ENCODE data around the gene PLA2G2C.

The PLA2G2C gene

DNA sequence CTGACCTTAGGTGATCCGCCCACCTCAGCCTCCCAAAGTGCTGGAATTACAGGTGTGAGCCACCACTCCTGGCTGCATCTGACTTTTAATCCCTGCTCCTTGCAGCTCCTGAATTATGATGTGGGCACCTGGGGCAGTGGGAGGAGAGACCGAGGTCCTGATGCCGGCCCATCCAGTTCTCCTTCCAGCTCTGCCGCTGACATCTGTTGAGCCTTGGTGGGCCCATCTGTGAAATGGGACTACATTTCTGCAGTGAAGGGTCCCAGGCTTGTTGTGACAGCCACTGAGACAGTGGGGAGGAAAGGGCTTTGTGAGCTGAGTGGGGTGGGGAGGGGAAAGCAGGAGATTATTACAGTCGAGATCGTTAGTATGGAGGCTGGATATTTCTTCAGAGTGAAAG, 35.3 kb downstream of the PLA2G2C start:
- POLR2A ChIA-PET: no interaction called here
- H3K4me3 ChIP-seq (ENCODE audit: low read depth, low read length): no peak overlapping the region
- H3K9me3 ChIP-seq (ENCODE audit: control insufficient read depth, insufficient read depth, low read depth, low read length): no peaks in the 10 kb centered on the region
- H3K36me3 ChIP-seq (ENCODE audit: control insufficient read depth in 2 of 2, insufficient read depth in 1 of 2, low read length in 2 of 2): no peaks in the 10 kb centered on the region
- H3K4me1 ChIP-seq (ENCODE audit: control insufficient read depth, insufficient read depth, low read length): no peaks in the 10 kb centered on the region
- no peak overlapping the region for H3K27ac ChIP-seq (ENCODE audit: extremely low read depth, low read depth, low read length)
- CTCF ChIA-PET: interaction anchor here (0.6 to 6.0 kb wide), 10 partner anchors 16 to 387 kb away, joined by 3 to 53 read pairs (median 4); no protein-coding TSS in a partner anchor
- TF ChIP-seq OSR2 (tag by site-specific recombination; IDR thresholded peaks at IDR 0.05) (no peak), ZNF571 (tag by site-specific recombination; IDR thresholded peaks at IDR 0.05) (no peak), SP2 (tag by site-specific recombination; IDR thresholded peaks at IDR 0.05) (no peak), SCRT2 (tag by site-specific recombination; IDR thresholded peaks at IDR 0.05) (no peak), HOXA7 (CRISPR knock-in tag; IDR thresholded peaks at IDR 0.05; ENCODE audit: borderline replicate concordance) (no peak), GFI1B (tag by site-specific recombination; IDR thresholded peaks at IDR 0.05) (no peak), ZNF626 (tag by site-specific recombination; IDR thresholded peaks at IDR 0.05) (no peak), ZSCAN30 (tag by site-specific recombination; IDR thresholded peaks at IDR 0.05) (no peak), MEIS1 (CRISPR knock-in tag; IDR thresholded peaks at IDR 0.05; ENCODE audit: borderline replicate concordance) (no peak), ZNF433 (tag by site-specific recombination; IDR thresholded peaks at IDR 0.05; ENCODE audit: low read depth) (no peak)
- TF ChIP-seq, protein P1, sequence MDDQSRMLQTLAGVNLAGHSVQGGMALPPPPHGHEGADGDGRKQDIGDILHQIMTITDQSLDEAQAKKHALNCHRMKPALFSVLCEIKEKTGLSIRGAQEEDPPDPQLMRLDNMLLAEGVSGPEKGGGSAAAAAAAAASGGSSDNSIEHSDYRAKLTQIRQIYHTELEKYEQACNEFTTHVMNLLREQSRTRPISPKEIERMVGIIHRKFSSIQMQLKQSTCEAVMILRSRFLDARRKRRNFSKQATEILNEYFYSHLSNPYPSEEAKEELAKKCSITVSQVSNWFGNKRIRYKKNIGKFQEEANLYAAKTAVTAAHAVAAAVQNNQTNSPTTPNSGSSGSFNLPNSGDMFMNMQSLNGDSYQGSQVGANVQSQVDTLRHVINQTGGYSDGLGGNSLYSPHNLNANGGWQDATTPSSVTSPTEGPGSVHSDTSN (CRISPR knock-in tag; IDR thresholded peaks at IDR 0.05): no peak
- TF ChIP-seq, protein P2, sequence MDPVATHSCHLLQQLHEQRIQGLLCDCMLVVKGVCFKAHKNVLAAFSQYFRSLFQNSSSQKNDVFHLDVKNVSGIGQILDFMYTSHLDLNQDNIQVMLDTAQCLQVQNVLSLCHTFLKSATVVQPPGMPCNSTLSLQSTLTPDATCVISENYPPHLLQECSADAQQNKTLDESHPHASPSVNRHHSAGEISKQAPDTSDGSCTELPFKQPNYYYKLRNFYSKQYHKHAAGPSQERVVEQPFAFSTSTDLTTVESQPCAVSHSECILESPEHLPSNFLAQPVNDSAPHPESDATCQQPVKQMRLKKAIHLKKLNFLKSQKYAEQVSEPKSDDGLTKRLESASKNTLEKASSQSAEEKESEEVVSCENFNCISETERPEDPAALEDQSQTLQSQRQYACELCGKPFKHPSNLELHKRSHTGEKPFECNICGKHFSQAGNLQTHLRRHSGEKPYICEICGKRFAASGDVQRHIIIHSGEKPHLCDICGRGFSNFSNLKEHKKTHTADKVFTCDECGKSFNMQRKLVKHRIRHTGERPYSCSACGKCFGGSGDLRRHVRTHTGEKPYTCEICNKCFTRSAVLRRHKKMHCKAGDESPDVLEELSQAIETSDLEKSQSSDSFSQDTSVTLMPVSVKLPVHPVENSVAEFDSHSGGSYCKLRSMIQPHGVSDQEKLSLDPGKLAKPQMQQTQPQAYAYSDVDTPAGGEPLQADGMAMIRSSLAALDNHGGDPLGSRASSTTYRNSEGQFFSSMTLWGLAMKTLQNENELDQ (tag by site-specific recombination; IDR thresholded peaks at IDR 0.05; ENCODE audit: low read depth): no peak
- TF ChIP-seq, protein P3, sequence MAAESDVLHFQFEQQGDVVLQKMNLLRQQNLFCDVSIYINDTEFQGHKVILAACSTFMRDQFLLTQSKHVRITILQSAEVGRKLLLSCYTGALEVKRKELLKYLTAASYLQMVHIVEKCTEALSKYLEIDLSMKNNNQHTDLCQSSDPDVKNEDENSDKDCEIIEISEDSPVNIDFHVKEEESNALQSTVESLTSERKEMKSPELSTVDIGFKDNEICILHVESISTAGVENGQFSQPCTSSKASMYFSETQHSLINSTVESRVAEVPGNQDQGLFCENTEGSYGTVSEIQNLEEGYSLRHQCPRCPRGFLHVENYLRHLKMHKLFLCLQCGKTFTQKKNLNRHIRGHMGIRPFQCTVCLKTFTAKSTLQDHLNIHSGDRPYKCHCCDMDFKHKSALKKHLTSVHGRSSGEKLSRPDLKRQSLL (tag by site-specific recombination; IDR thresholded peaks at IDR 0.05): no peak
- TF ChIP-seq, protein P4, sequence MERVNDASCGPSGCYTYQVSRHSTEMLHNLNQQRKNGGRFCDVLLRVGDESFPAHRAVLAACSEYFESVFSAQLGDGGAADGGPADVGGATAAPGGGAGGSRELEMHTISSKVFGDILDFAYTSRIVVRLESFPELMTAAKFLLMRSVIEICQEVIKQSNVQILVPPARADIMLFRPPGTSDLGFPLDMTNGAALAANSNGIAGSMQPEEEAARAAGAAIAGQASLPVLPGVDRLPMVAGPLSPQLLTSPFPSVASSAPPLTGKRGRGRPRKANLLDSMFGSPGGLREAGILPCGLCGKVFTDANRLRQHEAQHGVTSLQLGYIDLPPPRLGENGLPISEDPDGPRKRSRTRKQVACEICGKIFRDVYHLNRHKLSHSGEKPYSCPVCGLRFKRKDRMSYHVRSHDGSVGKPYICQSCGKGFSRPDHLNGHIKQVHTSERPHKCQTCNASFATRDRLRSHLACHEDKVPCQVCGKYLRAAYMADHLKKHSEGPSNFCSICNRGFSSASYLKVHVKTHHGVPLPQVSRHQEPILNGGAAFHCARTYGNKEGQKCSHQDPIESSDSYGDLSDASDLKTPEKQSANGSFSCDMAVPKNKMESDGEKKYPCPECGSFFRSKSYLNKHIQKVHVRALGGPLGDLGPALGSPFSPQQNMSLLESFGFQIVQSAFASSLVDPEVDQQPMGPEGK (tag by site-specific recombination; IDR thresholded peaks at IDR 0.05): no peak

DNA sequence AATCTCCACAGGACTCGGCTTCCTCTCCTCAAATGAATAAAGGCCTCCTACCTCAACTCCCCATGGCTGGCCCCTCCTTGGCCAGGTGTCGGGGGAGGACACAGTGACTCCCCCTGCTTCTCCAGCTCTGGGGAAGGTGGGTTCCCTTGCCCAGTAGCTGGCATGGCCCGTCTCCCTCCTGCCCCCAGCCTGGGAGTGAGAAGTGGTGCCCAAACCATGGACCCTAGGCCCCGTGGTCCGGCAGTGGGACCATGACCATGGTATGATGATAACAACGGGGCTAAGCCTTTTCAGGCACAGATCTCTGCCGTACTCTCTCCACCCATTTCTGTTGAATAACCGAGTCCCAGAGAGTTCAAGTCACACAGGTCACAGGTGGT, 36.0 kb downstream of the PLA2G2C start:
- POLR2A ChIA-PET: no interaction called here

More for the DNA sequence above, 36.0 kb downstream of the PLA2G2C start:
- no peaks in the 10 kb centered on the region for H3K9me3 ChIP-seq (ENCODE audit: control insufficient read depth, insufficient read depth, low read depth, low read length)
- H3K36me3 ChIP-seq (ENCODE audit: control insufficient read depth in 2 of 2, insufficient read depth in 1 of 2, low read length in 2 of 2): no peaks in the 10 kb centered on the region
- H3K27ac ChIP-seq (ENCODE audit: extremely low read depth, low read depth, low read length): no peak overlapping the region
- CTCF ChIA-PET: interaction anchor here (0.7 to 6.0 kb wide), 5 partner anchors 50 to 699 kb away, joined by 3 to 53 read pairs (median 37); no protein-coding TSS in a partner anchor
- TF ChIP-seq, protein P5, sequence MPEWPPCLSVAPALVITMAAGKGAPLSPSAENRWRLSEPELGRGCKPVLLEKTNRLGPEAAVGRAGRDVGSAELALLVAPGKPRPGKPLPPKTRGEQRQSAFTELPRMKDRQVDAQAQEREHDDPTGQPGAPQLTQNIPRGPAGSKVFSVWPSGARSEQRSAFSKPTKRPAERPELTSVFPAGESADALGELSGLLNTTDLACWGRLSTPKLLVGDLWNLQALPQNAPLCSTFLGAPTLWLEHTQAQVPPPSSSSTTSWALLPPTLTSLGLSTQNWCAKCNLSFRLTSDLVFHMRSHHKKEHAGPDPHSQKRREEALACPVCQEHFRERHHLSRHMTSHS (tag by site-specific recombination; IDR thresholded peaks at IDR 0.05): no peak
- TF ChIP-seq ZNF394 (tag by site-specific recombination; IDR thresholded peaks at IDR 0.05; ENCODE audit: borderline replicate concordance): no peak
- no peak for TF ChIP-seq ZNF155 (tag by site-specific recombination; IDR thresholded peaks at IDR 0.05)
- TF ChIP-seq REPIN1 (tag by site-specific recombination; IDR thresholded peaks at IDR 0.05; ENCODE audit: low read depth): no peak
- H3K4me1 ChIP-seq (ENCODE audit: control insufficient read depth, insufficient read depth, low read length): no peaks in the 10 kb centered on the region
- H3K4me3 ChIP-seq (ENCODE audit: low read depth, low read length): no peak overlapping the region

All from HEK293 (cell line).